ENCODE data around the gene DAAM2.

DNA sequence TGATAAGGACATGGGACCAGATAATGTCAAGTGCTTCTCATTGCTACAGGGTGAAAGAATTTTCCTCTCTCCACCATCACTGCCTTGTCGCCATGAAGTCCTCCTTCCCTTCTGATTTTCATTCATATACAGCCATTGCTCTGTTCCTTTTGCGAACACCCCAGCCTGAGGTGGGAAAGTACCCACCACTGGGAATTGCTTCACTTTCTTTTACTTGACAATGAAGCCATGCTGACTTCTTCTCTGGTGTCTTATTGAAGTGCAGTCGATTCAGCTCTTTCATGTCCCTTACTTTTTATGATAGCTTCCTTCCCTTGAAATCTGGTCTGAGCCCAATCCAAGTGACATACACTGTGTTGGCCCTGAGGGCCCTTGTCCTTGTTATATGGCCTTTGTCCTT lies 16.2 kb downstream of the DAAM2 start:
- TF ChIP-seq, protein P1, sequence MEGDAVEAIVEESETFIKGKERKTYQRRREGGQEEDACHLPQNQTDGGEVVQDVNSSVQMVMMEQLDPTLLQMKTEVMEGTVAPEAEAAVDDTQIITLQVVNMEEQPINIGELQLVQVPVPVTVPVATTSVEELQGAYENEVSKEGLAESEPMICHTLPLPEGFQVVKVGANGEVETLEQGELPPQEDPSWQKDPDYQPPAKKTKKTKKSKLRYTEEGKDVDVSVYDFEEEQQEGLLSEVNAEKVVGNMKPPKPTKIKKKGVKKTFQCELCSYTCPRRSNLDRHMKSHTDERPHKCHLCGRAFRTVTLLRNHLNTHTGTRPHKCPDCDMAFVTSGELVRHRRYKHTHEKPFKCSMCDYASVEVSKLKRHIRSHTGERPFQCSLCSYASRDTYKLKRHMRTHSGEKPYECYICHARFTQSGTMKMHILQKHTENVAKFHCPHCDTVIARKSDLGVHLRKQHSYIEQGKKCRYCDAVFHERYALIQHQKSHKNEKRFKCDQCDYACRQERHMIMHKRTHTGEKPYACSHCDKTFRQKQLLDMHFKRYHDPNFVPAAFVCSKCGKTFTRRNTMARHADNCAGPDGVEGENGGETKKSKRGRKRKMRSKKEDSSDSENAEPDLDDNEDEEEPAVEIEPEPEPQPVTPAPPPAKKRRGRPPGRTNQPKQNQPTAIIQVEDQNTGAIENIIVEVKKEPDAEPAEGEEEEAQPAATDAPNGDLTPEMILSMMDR (conservative IDR thresholded peaks at IDR 0.05; ENCODE audit: low read depth, low read length): no peak
- no peak for TF ChIP-seq EZH2 (IDR thresholded peaks at IDR 0.05; ENCODE audit: borderline replicate concordance, low read depth, low read length, poor library complexity, severe bottlenecking)

Data from A673 (cell line).